ENCODE measurements around the gene DVL2.

Gene DVL2

DNA sequence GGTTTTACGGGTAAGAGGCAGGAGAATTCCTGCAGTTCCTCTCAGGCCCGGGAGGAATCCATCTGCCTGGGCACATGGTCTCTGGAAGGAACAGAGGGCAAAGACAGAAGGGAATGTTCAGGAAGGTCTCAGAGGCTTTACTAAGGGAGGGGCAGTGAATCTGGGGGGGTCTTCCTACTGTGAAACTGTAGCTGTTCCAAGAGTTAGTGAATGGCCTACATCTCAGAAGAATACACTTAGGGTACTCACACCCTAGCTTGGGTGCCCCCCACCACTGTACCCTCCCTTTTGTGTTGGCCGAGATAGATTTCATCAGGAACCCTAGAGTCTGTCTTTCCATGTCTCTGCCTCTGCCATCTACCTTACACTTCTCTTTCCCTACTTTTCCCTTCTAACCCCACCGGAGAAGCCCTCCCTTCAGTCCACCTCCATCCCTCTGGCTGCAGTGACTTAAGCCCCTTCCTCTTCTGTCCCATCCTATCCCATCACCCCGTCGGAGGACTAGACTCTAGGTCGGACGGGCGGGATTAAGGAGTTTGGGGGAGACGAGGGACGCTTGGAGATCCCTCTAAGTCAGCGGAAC, 15.0 kb downstream of the DVL2 start:
- Histone ChIP-seq H3K9me3 (no peaks in the 10 kb centered on the region), H3K27ac (peak overlapping the region; percentile 75), H3K4me3 (ENCODE audit: low read depth in 1 of 2, low read length in 1 of 2) (peak overlapping the region; percentile 89 to 90), H3K4me1 (ENCODE audit: control insufficient read depth in 1 of 2, insufficient read depth in 1 of 2, low read depth in 1 of 2, low read length in 1 of 2) (peaks cover 40 to 50% of the 10 kb centered on the region in 2 experiments), H3K27me3 (peaks cover 12% of the 10 kb centered on the region), H3K36me3 (peaks cover 26% of the 10 kb centered on the region)
- TF ChIP-seq, protein P1, sequence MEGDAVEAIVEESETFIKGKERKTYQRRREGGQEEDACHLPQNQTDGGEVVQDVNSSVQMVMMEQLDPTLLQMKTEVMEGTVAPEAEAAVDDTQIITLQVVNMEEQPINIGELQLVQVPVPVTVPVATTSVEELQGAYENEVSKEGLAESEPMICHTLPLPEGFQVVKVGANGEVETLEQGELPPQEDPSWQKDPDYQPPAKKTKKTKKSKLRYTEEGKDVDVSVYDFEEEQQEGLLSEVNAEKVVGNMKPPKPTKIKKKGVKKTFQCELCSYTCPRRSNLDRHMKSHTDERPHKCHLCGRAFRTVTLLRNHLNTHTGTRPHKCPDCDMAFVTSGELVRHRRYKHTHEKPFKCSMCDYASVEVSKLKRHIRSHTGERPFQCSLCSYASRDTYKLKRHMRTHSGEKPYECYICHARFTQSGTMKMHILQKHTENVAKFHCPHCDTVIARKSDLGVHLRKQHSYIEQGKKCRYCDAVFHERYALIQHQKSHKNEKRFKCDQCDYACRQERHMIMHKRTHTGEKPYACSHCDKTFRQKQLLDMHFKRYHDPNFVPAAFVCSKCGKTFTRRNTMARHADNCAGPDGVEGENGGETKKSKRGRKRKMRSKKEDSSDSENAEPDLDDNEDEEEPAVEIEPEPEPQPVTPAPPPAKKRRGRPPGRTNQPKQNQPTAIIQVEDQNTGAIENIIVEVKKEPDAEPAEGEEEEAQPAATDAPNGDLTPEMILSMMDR (IDR thresholded peaks at IDR 0.05), result no peak

DNA sequence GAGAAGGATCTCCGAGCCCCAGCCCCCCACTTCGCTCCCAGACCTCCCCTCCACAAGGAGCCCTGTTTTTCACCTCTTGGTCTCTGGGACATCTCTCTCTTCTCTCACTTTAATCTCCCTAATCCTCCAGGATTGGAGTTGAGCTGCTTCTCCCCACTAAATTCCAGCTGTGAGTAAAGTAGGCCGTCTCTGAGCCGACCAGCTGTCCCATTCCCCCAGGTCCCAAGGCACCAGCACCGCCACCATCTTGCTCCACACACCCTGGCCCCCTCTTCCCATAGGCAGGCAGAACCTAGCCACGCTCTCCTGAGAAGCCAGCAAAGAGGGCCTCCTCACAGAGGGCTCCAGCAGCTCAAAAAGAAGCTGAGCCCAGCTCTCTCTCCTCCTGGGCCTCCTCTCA, 15.6 kb downstream of the DVL2 start:
- TF ChIP-seq, protein P1 (IDR thresholded peaks at IDR 0.05), result no peak
- peaks cover 20% of the 10 kb centered on the region for H3K36me3 ChIP-seq
- H3K27ac ChIP-seq, result no peak overlapping the region
- H3K9me3 ChIP-seq, result no peaks in the 10 kb centered on the region
- no peak overlapping the region for H3K4me3 ChIP-seq (ENCODE audit: low read depth in 1 of 2, low read length in 1 of 2)
- peaks cover 45 to 55% of the 10 kb centered on the region in 2 experiments for H3K4me1 ChIP-seq (ENCODE audit: control insufficient read depth in 1 of 2, insufficient read depth in 1 of 2, low read depth in 1 of 2, low read length in 1 of 2)
- H3K27me3 ChIP-seq, result peaks cover 12% of the 10 kb centered on the region

DNA sequence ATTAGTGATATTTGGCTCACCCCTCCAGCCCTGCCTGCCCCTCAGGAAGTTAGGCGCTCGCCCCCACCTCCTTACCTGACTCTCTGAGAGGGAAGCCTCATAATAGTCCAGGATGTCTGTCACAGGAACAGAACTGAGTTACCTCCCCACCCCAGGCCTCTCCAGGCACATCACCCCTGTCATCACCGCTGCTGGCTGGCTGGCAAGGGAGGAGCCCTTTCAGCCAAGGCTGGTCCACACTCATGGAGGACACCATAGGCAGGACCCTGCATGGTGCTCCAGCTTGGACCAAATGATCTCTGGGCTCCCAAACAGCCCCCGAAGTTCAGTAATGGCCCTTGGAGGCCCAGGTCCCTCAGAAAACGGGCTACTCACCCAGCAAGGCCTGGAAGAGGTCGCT, 16.2 kb downstream of the DVL2 start:
- H3K9me3 ChIP-seq, result no peaks in the 10 kb centered on the region
- H3K27ac ChIP-seq, result no peak overlapping the region
- peaks cover 14% of the 10 kb centered on the region for H3K36me3 ChIP-seq
- TF ChIP-seq, protein P1 (IDR thresholded peaks at IDR 0.05), result no peak
- peaks cover 12% of the 10 kb centered on the region for H3K27me3 ChIP-seq
- H3K4me3 ChIP-seq (ENCODE audit: low read depth in 1 of 2, low read length in 1 of 2), result no peak overlapping the region
- H3K4me1 ChIP-seq (ENCODE audit: control insufficient read depth in 1 of 2, insufficient read depth in 1 of 2, low read depth in 1 of 2, low read length in 1 of 2), result peaks cover 48 to 57% of the 10 kb centered on the region in 2 experiments

DNA sequence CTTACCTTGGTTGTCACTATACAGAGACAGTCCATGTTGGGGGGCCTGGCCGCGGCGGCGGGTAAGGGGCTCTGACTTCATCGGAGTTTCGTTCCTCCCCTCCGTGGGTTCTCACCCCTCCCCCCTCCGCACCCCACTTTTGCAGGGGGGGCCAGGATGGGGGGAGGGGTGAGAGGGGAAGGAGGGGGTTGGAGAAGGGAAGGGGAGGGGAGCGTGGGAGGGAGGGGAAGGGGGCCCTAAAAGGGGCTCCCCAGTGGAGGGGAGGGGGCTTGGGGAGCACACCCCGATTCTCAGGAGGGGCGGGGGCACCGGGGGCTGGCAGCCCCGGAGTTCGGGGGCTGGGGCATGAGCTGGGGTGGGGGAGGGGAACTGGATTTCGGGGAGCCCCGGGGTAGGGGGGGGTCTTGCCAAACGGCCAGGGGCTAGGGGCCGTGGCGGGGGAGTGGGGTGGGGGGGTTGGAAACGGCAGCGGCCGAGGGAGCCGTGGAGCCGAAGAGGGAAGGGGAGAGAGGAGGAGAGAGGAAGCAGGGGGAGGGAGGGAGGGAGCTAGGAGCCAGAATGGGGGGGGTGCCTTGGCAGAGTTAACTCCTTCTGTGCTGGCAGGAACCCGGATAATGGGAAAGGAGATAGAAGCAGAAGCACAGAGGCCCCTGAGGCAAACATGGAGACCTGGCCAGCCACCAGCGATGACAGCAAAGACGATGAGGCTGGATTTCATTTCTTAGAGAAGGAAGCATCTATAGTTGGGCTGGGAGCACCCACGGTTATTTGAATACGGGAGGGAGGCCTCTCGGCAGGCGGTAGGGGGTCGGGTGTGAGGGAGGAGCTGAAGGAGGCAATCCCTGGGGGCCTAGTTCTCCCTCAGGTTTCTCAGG, 17.0 kb downstream of the DVL2 start:
- Histone ChIP-seq H3K36me3 (peaks cover 6% of the 10 kb centered on the region), H3K9me3 (no peaks in the 10 kb centered on the region), H3K4me1 (ENCODE audit: control insufficient read depth in 1 of 2, insufficient read depth in 1 of 2, low read depth in 1 of 2, low read length in 1 of 2) (peaks cover 48 to 57% of the 10 kb centered on the region in 2 experiments), H3K27me3 (peaks cover 12% of the 10 kb centered on the region), H3K27ac (no peak overlapping the region), H3K4me3 (ENCODE audit: low read depth in 1 of 2, low read length in 1 of 2) (no peak overlapping the region)
- TF ChIP-seq, protein P1 (IDR thresholded peaks at IDR 0.05), result no peak

DNA sequence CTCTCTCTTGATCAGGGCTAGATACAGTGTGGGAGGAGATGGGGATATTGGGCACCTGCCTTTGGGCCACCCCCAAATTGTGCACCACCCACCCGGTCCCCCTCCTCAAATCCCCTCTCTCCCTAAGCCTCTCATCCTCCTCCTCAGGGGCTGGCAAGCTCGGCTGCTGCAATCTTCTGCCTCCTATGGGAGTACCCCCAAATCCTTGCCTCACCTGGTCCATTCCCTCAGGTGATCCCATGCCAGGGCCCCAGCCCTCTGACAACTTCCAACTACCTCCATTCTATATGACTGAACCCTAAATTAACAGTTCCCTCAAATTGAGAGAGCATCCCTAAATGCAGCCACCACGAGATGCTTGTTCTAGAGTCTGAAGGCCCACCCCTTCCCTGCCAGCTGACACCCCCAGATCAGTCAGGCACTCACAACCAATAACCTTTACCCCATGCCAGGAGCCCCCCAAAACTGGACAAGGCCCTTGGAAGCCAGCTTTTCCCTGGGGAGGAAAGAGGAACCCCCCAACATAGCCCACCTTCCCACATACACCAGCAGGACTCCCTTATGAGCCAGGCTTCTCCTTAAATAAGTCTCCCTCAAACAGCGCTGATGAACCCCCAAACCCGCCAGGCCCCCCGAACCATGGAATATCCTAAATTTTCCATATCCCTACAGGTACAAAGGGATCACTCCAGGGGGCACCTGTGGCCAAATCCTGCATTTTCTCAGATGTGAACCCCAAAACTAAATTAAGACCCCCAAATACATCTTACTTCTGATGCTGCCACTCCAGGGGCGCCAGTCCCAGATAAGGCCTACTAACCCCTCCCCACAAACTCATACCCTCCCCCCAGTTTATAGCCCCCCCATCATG, 17.8 kb downstream of the DVL2 start:
- TF ChIP-seq, protein P1 (IDR thresholded peaks at IDR 0.05), result no peak
- H3K36me3 ChIP-seq, result no peaks in the 10 kb centered on the region
- H3K4me3 ChIP-seq (ENCODE audit: low read depth in 1 of 2, low read length in 1 of 2), result no peak overlapping the region
- H3K27ac ChIP-seq, result no peak overlapping the region
- H3K9me3 ChIP-seq, result no peaks in the 10 kb centered on the region
- peaks cover 17% of the 10 kb centered on the region for H3K27me3 ChIP-seq
- H3K4me1 ChIP-seq (ENCODE audit: control insufficient read depth in 1 of 2, insufficient read depth in 1 of 2, low read depth in 1 of 2, low read length in 1 of 2), result peaks cover 48 to 57% of the 10 kb centered on the region in 2 experiments

Data from neutrophil (primary cell).